IMR-90 (cell line): ENCODE measurements around the gene SLC25A33. TPM values are rescaled to one million over a fixed set of nuclear protein-coding genes. Genes with fewer than 3 reads are reported as not detected.

ENCODE experiments used
- ATAC-seq: fragments of 200-7000 bp; cut with Tn5 transposase; 2 replicates; pipeline ENCODE4 v1.9.1; 2020; ENCODE audit warnings: low read depth, mild to moderate bottlenecking, moderate library complexity
- BruUV-seq: library from RNA; stranded (reverse); fragments of 400-500 nt; replicated peaks from 2 replicates; lab custom pipeline; 2021; lab: Mats Ljungman, UMichigan
- CTCF ChIA-PET: fragments of 300-600 bp; formaldehyde crosslinking; extraction: SDS; loops from one replicate; lab custom pipeline; 2021; ENCODE audit warnings: antibody characterized with exemption; lab: Yijun Ruan, JAX
- POLR2A ChIA-PET: fragments of 300-600 bp; sonication (Branson Sonifier 250); formaldehyde crosslinking; loops from one replicate; lab custom pipeline; 2022; ENCODE audit warnings: antibody characterized with exemption; ENCODE audit not compliant: unreplicated experiment; lab: Charles Lee
- DNase-seq: peaks from one replicate; pipeline ENCODE4 v3.0.0; 2013
- H2AFZ ChIP-seq: replicated peaks from 2 replicates; pipeline ENCODE3; 2013; ENCODE audit warnings: low read length, mild to moderate bottlenecking; ENCODE audit not compliant: poor library complexity
- H2AK5ac ChIP-seq: 2 replicates; pipeline ENCODE4 v1.6.1; 2013; ENCODE audit warnings: low read depth, low read length, inconsistent platforms
- H2AK9ac ChIP-seq: replicated peaks from 2 replicates; pipeline ENCODE3; 2013; ENCODE audit warnings: mild to moderate bottlenecking, low read depth, low read length, moderate library complexity; ENCODE audit not compliant: poor library complexity
- H2BK120ac ChIP-seq: 2 replicates; pipeline ENCODE4 v1.6.1; 2013; ENCODE audit warnings: low read depth, low read length, inconsistent platforms
- H2BK15ac ChIP-seq: 3 replicates; pipeline ENCODE4 v1.6.1; 2013; ENCODE audit warnings: low read depth, low read length, inconsistent platforms
- H2BK20ac ChIP-seq: 2 replicates; pipeline ENCODE4 v1.6.1; 2013; ENCODE audit warnings: low read depth, mild to moderate bottlenecking, inconsistent platforms, low read length, moderate library complexity
- H2BK5ac ChIP-seq: 2 replicates; pipeline ENCODE4 v1.6.1; 2013; ENCODE audit warnings: mild to moderate bottlenecking, low read depth, low read length, inconsistent platforms; ENCODE audit not compliant: poor library complexity, severe bottlenecking
- H3K14ac ChIP-seq: replicated peaks from 2 replicates; pipeline ENCODE4 v1.6.1; 2013; ENCODE audit warnings: low read depth, low read length, inconsistent platforms
- H3K18ac ChIP-seq: 2 replicates; pipeline ENCODE4 v1.6.1; 2013; ENCODE audit warnings: low read depth, low read length, control low read depth
- H3K23ac ChIP-seq: 2 replicates; pipeline ENCODE4 v1.6.1; 2013; ENCODE audit warnings: low read depth, low read length, inconsistent platforms
- H3K27ac ChIP-seq: 2 replicates; pipeline ENCODE4 v1.5.1; 2013; ENCODE audit warnings: mild to moderate bottlenecking, control low read depth, low read length; ENCODE audit not compliant: insufficient read depth
- H3K27me3 ChIP-seq: 2 replicates; pipeline ENCODE4 v1.6.1; 2013; ENCODE audit warnings: low read length; ENCODE audit not compliant: control insufficient read depth, insufficient read depth
- H3K36me3 ChIP-seq: 2 replicates; pipeline ENCODE4 v1.6.1; 2013; ENCODE audit warnings: low read length, mixed read lengths; ENCODE audit not compliant: control insufficient read depth, insufficient read depth
- H3K4ac ChIP-seq: 2 replicates; pipeline ENCODE4 v1.6.1; 2013; ENCODE audit warnings: low read depth, low read length, inconsistent platforms
- H3K4me1 ChIP-seq: 2 replicates; pipeline ENCODE4 v1.6.1; 2013; ENCODE audit warnings: low read length, mixed read lengths; ENCODE audit not compliant: control insufficient read depth, insufficient read depth
- H3K4me2 ChIP-seq: 2 replicates; pipeline ENCODE4 v1.6.1; 2013; ENCODE audit warnings: low read depth, mild to moderate bottlenecking, control low read depth, low read length, moderate library complexity
- H3K4me3 ChIP-seq: 2 replicates; pipeline ENCODE4 v1.5.1; 2013; ENCODE audit warnings: low read depth, mild to moderate bottlenecking, control low read depth, low read length, moderate library complexity; ENCODE audit not compliant: insufficient read depth
- H3K56ac ChIP-seq: 2 replicates; pipeline ENCODE4 v1.6.1; 2013; ENCODE audit warnings: low read length, inconsistent platforms; ENCODE audit not compliant: insufficient read depth; ENCODE audit errors: extremely low read depth
- H3K79me1 ChIP-seq, 2 experiments: 2 replicates each; pipeline ENCODE4 v1.6.1; 2013; ENCODE audit warnings: low read length in 2 of 2, inconsistent platforms in 1 of 2, low read depth in 1 of 2
- H3K9ac ChIP-seq: 2 replicates; pipeline ENCODE4 v1.6.1; 2013; ENCODE audit warnings: low read depth, low read length, control low read depth
- H3K9me1 ChIP-seq: 2 replicates; pipeline ENCODE4 v1.6.1; 2013; ENCODE audit warnings: low read length, inconsistent platforms; ENCODE audit not compliant: insufficient read depth
- H3K9me3 ChIP-seq: 2 replicates; pipeline ENCODE4 v1.6.1; 2013; ENCODE audit warnings: low read length; ENCODE audit not compliant: control insufficient read depth, insufficient read depth
- H4K20me1 ChIP-seq: 2 replicates; pipeline ENCODE4 v1.6.1; 2013; ENCODE audit warnings: low read length, inconsistent platforms; ENCODE audit not compliant: insufficient read depth
- H4K5ac ChIP-seq: 2 replicates; pipeline ENCODE4 v1.6.1; 2013; ENCODE audit warnings: mild to moderate bottlenecking, low read depth, low read length, control low read depth
- H4K8ac ChIP-seq, 2 experiments: 2 replicates each; pipeline ENCODE4 v1.6.1; 2013; ENCODE audit warnings: low read depth in 2 of 2, low read length in 2 of 2, control low read depth in 1 of 2, inconsistent platforms in 1 of 2
- H4K91ac ChIP-seq: 2 replicates; pipeline ENCODE4 v1.6.1; 2013; ENCODE audit warnings: low read depth, low read length, inconsistent platforms; ENCODE audit not compliant: insufficient read depth
- BHLHE40 ChIP-seq: fragments of 150-350 bp; IDR thresholded peaks from 2 replicates; pipeline ENCODE4 v1.6.1; 2016; ENCODE audit warnings: mild to moderate bottlenecking, low read depth, low read length
- CEBPB ChIP-seq: IDR thresholded peaks from 2 replicates; pipeline ENCODE4 v1.6.1; 2012; ENCODE audit warnings: low read depth, low read length, improper control_type of control experiment
- CHD1 ChIP-seq: IDR thresholded peaks from 2 replicates; pipeline ENCODE4 v1.6.1; 2012; ENCODE audit warnings: low read depth, low read length, improper control_type of control experiment
- ELK1 ChIP-seq: fragments of 150-350 bp; IDR thresholded peaks from 2 replicates; pipeline ENCODE4 v1.6.1; 2016; ENCODE audit warnings: low read depth, mild to moderate bottlenecking, low read length, moderate library complexity, borderline replicate concordance
- FOS ChIP-seq: fragments of 150-350 bp; IDR thresholded peaks from 2 replicates; pipeline ENCODE4 v1.6.1; 2016; ENCODE audit warnings: low read depth, low read length
- MAFK ChIP-seq: IDR thresholded peaks from 2 replicates; pipeline ENCODE4 v1.6.1; 2012; ENCODE audit warnings: low read depth, low read length, improper control_type of control experiment
- MAZ ChIP-seq: IDR thresholded peaks from 2 replicates; pipeline ENCODE4 v1.6.1; 2012; ENCODE audit warnings: low read depth, mild to moderate bottlenecking, low read length, improper control_type of control experiment, moderate library complexity, borderline replicate concordance
- MXI1 ChIP-seq: IDR thresholded peaks from 2 replicates; pipeline ENCODE4 v1.6.1; 2012; ENCODE audit warnings: low read depth, mild to moderate bottlenecking, low read length, moderate library complexity, borderline replicate concordance
- NFE2L2 ChIP-seq: fragments of 150-350 bp; IDR thresholded peaks from 2 replicates; pipeline ENCODE4 v1.6.1; 2016; ENCODE audit warnings: low read depth, mild to moderate bottlenecking, low read length
- POLR2A ChIP-seq: IDR thresholded peaks from 2 replicates; pipeline ENCODE4 v1.6.1; 2012; ENCODE audit warnings: mild to moderate bottlenecking, low read depth, low read length
- RAD21 ChIP-seq: IDR thresholded peaks from 2 replicates; pipeline ENCODE4 v1.6.1; 2012; ENCODE audit warnings: low read length, improper control_type of control experiment
- RCOR1 ChIP-seq: IDR thresholded peaks from 2 replicates; pipeline ENCODE4 v1.6.1; 2012; ENCODE audit warnings: mild to moderate bottlenecking, low read length, improper control_type of control experiment; ENCODE audit not compliant: insufficient replicate concordance
- RFX5 ChIP-seq: IDR thresholded peaks from 2 replicates; pipeline ENCODE4 v1.8.0; 2012; ENCODE audit warnings: low read depth, mild to moderate bottlenecking, low read length, moderate library complexity
- SMC3 ChIP-seq: fragments of 150-350 bp; IDR thresholded peaks from 2 replicates; pipeline ENCODE4 v1.6.1; 2016; ENCODE audit warnings: low read depth, mild to moderate bottlenecking, antibody characterized with exemption, low read length, moderate library complexity
- WGBS, 2 experiments: methylation state at CpG; one replicate each; pipeline versions ENCODE4 v1.1.5 to v1.1.7; 2013; ENCODE audit warnings: missing lambda C conversion rate in 2 of 2; ENCODE audit not compliant: insufficient read length in 1 of 2; ENCODE audit errors: extremely low coverage in 2 of 2; 5-methylcytosine and 5-hydroxymethylcytosine counted together
- dilution Hi-C: fragments of 300-500 bp; cut with HindIII; formaldehyde crosslinking; loops from one replicate; pipeline ENCODE4 v1.14.3; 2018; ENCODE audit warnings: low sequenced_read_pairs; ENCODE audit not compliant: unreplicated experiment
- in situ Hi-C: fragments of 300-500 bp; cut with MboI; formaldehyde crosslinking; loops from 3 replicates; pipeline ENCODE4 v1.14.3; 2019; ENCODE audit warnings: low sequenced_read_pairs, inconsistent platforms, mixed read lengths
- intact Hi-C: fragments of 100-400 bp; cut with micrococcal nuclease; formaldehyde crosslinking; loops from 2 replicates; pipeline ENCODE4 v1.10.0; 2022
- polyA plus RNA-seq, 3 experiments: library from polyadenylated mRNA; depleted of rRNA; stranded (reverse); fragments of >200 nt; gene quantifications; 2 replicates each; pipeline ENCODE4 v1.2.3, GENCODE V29; 2012; ENCODE audit warnings: low replicate concordance in 1 of 3
- total RNA-seq: library from RNA; depleted of rRNA; stranded (reverse); fragments of >200 nt; gene quantifications from 2 replicates; pipeline ENCODE4 v1.2.3, GENCODE V29; 2012
- TF ChIP-seq, protein P1 (sequence below): fragments of 150-350 bp; IDR thresholded peaks from 2 replicates; pipeline ENCODE4 v1.6.1; 2017; ENCODE audit warnings: mild to moderate bottlenecking, antibody characterized with exemption, low read length, low read depth
- TF ChIP-seq, protein P2 (sequence below): conservative IDR thresholded peaks from 2 replicates; pipeline ENCODE4 v1.5.1; 2012; ENCODE audit warnings: mild to moderate bottlenecking, low read depth, low read length, improper control_type of control experiment

The SLC25A33 gene
- total and polyA plus RNA-seq, 2 of the 4 experiments (the other 2 are of a cell fraction), result 2.5 to 3.0 TPM

GRCh38 chr1:9493326-9493725, 45.9 kb upstream of the SLC25A33 start:
- H3K9ac ChIP-seq, result no peak overlapping the region
- ATAC-seq, result no peak
- no peak overlapping the region for H3K4me2 ChIP-seq
- H4K20me1 ChIP-seq, result no peaks in the 10 kb centered on the region
- intact Hi-C loops (no loop called here), in situ Hi-C loops (loop anchor here (5.0 to 25.0 kb wide), 4 partner anchors 84 to 581 kb away; partner anchors contain the start of gene GPR157), dilution Hi-C loops (no loop called here)
- no peaks in the 10 kb centered on the region for H3K9me1 ChIP-seq
- no TSS peak for BruUV-seq
- no peak overlapping the region for H3K4me3 ChIP-seq
- no peak overlapping the region for H3K18ac ChIP-seq
- H2BK15ac ChIP-seq, result no peak overlapping the region
- H4K5ac ChIP-seq, result no peak overlapping the region
- no peak overlapping the region for H2AK5ac ChIP-seq
- H3K4ac ChIP-seq, result no peak overlapping the region
- no peak overlapping the region for H2BK120ac ChIP-seq
- no peak overlapping the region for H3K27ac ChIP-seq
- no peak for DNase-seq
- WGBS, 2 experiments, result no CpG with 5 or more reads among the region's 6 CpGs
- H3K27me3 ChIP-seq, result no peaks in the 10 kb centered on the region; the same call in 1 of the 2 replicates
- no peak overlapping the region for H4K8ac ChIP-seq
- no peak overlapping the region for H4K91ac ChIP-seq
- no peaks in the 10 kb centered on the region for H3K9me3 ChIP-seq
- H2BK5ac ChIP-seq, result no peak overlapping the region
- H3K79me1 ChIP-seq, result no peaks in the 10 kb centered on the region
- POLR2A ChIA-PET, result interaction anchor here (0.6 kb wide), 1 partner anchor 43 kb away, joined by 5 read pairs; no protein-coding TSS in a partner anchor
- H2AK9ac ChIP-seq, result no peak overlapping the region
- no peak overlapping the region for H3K56ac ChIP-seq
- H3K36me3 ChIP-seq, result no peaks in the 10 kb centered on the region
- no peak overlapping the region for H3K23ac ChIP-seq
- no peak overlapping the region for H2BK20ac ChIP-seq
- no peak for TF ChIP-seq RAD21
- TF ChIP-seq POLR2A, result no peak
- TF ChIP-seq FOS, result no peak
- TF ChIP-seq MAFK, result no peak
- no peak for TF ChIP-seq CEBPB
- no peak for TF ChIP-seq SMC3
- TF ChIP-seq NFE2L2, result no peak
- TF ChIP-seq MXI1, result no peak
- TF ChIP-seq ELK1, result no peak
- no peak for TF ChIP-seq RFX5
- TF ChIP-seq CHD1, result no peak
- TF ChIP-seq, protein P1, sequence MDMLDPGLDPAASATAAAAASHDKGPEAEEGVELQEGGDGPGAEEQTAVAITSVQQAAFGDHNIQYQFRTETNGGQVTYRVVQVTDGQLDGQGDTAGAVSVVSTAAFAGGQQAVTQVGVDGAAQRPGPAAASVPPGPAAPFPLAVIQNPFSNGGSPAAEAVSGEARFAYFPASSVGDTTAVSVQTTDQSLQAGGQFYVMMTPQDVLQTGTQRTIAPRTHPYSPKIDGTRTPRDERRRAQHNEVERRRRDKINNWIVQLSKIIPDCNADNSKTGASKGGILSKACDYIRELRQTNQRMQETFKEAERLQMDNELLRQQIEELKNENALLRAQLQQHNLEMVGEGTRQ, result no peak
- TF ChIP-seq, protein P2, sequence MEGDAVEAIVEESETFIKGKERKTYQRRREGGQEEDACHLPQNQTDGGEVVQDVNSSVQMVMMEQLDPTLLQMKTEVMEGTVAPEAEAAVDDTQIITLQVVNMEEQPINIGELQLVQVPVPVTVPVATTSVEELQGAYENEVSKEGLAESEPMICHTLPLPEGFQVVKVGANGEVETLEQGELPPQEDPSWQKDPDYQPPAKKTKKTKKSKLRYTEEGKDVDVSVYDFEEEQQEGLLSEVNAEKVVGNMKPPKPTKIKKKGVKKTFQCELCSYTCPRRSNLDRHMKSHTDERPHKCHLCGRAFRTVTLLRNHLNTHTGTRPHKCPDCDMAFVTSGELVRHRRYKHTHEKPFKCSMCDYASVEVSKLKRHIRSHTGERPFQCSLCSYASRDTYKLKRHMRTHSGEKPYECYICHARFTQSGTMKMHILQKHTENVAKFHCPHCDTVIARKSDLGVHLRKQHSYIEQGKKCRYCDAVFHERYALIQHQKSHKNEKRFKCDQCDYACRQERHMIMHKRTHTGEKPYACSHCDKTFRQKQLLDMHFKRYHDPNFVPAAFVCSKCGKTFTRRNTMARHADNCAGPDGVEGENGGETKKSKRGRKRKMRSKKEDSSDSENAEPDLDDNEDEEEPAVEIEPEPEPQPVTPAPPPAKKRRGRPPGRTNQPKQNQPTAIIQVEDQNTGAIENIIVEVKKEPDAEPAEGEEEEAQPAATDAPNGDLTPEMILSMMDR, result no peak
- no peak for TF ChIP-seq BHLHE40
- TF ChIP-seq RCOR1, result no peak
- TF ChIP-seq MAZ, result no peak
- H3K4me1 ChIP-seq, result no peaks in the 10 kb centered on the region
- CTCF ChIA-PET, result interaction anchor here (2.8 kb wide), 1 partner anchor 80 kb away, joined by 9 read pairs; no protein-coding TSS in a partner anchor
- H3K14ac ChIP-seq, result no peak overlapping the region
- no peak overlapping the region for H2AFZ ChIP-seq
